Panc1 (cell line): Measurements from ENCODE around the gene SPART. TPM values are rescaled to one million over a fixed set of nuclear protein-coding genes. Genes with fewer than 3 reads are reported as not detected.

Source experiments
- ATAC-seq: fragments of 200-7000 bp; cut with Tn5 transposase; 2 replicates; pipeline ENCODE4 v1.9.1; 2020; ENCODE audit warnings: mild to moderate bottlenecking, moderate library complexity
- BruUV-seq: library from RNA; stranded (reverse); fragments of 400-500 nt; replicated peaks from 2 replicates; lab custom pipeline; 2021; lab: Mats Ljungman, UMichigan
- CTCF ChIA-PET: fragments of 300-600 bp; sonication (Branson Sonifier 250); formaldehyde crosslinking; loops from one replicate; lab custom pipeline; 2022; ENCODE audit warnings: antibody characterized with exemption; lab: Charles Lee
- POLR2A ChIA-PET: fragments of 300-600 bp; sonication (Branson Sonifier 250); formaldehyde crosslinking; loops from one replicate; lab custom pipeline; 2022; ENCODE audit warnings: antibody characterized with exemption; lab: Charles Lee
- DNase-seq: peaks from one replicate; pipeline ENCODE4 v3.0.0-alpha.2; 2010; ENCODE audit warnings: low read depth, low spot score
- H3K27ac ChIP-seq: 2 replicates; pipeline ENCODE4 v1.5.1; 2011; ENCODE audit warnings: mild to moderate bottlenecking, low read length, inconsistent platforms
- H3K27me3 ChIP-seq: fragments of 200-500 bp; sonication (Bioruptor generic); 2 replicates; pipeline ENCODE4 v1.6.0; 2014; ENCODE audit warnings: low read length, inconsistent platforms; ENCODE audit not compliant: control insufficient read depth, insufficient read depth
- H3K36me3 ChIP-seq: fragments of 200-500 bp; sonication (Bioruptor generic); 2 replicates; pipeline ENCODE4 v1.5.1; 2014; ENCODE audit warnings: inconsistent platforms, mild to moderate bottlenecking, low read length, moderate library complexity; ENCODE audit not compliant: control insufficient read depth, insufficient read depth
- H3K4me1 ChIP-seq: 2 replicates; pipeline ENCODE4 v1.5.1; 2011; ENCODE audit warnings: inconsistent platforms, mild to moderate bottlenecking, low read length, moderate library complexity; ENCODE audit not compliant: control insufficient read depth, insufficient read depth
- H3K4me3 ChIP-seq, 2 experiments: 2 replicates each; pipeline ENCODE4 v1.5.1; 2011 to 2012; ENCODE audit warnings: low read depth in 2 of 2, low read length in 2 of 2, mild to moderate bottlenecking in 2 of 2, inconsistent platforms in 1 of 2, moderate library complexity in 1 of 2
- H3K9me3 ChIP-seq: fragments of 200-500 bp; sonication (Bioruptor generic); 2 replicates; pipeline ENCODE4 v1.5.1; 2014; ENCODE audit warnings: low read depth, mild to moderate bottlenecking, inconsistent platforms, low read length, moderate library complexity; ENCODE audit not compliant: control insufficient read depth, insufficient read depth
- POLR2AphosphoS5 ChIP-seq: IDR thresholded peaks from 2 replicates; pipeline ENCODE4 v1.6.1; 2012; ENCODE audit warnings: mild to moderate bottlenecking, low read depth, low read length, moderate library complexity
- REST ChIP-seq, 2 experiments: IDR thresholded peaks; 2 replicates each; pipeline ENCODE4 v1.6.1; 2011 to 2012; ENCODE audit warnings: low read depth in 2 of 2, control low read depth in 1 of 2, low read length in 1 of 2, mild to moderate bottlenecking in 1 of 2, moderate library complexity in 1 of 2; ENCODE audit not compliant: insufficient read depth in 1 of 2
- SIN3A ChIP-seq: IDR thresholded peaks from 2 replicates; pipeline ENCODE4 v1.6.1; 2012; ENCODE audit warnings: low read depth, mild to moderate bottlenecking, low read length, moderate library complexity, borderline replicate concordance; ENCODE audit not compliant: insufficient read depth
- TCF7L2 ChIP-seq: IDR thresholded peaks from 2 replicates; pipeline ENCODE4 v1.6.1; 2011; ENCODE audit warnings: mild to moderate bottlenecking, low read depth, low read length, inconsistent platforms
- in situ Hi-C: cut with HindIII; loops from 2 replicates; pipeline ENCODE4 v1.10.0; 2016; ENCODE audit warnings: low sequenced_read_pairs, low pct_unique_long_range_greater_than_20kb
- intact Hi-C: fragments of 100-400 bp; cut with micrococcal nuclease; formaldehyde crosslinking; loops from one replicate; pipeline ENCODE4 v1.10.0; 2022; ENCODE audit not compliant: unreplicated experiment
- total RNA-seq: library from RNA; stranded (reverse); gene quantifications from one replicate; pipeline ENCODE4 v1.2.1, GENCODE V29; 2021; ENCODE audit not compliant: unreplicated experiment
- TF ChIP-seq, protein P1 (sequence below): fragments of 450-650 bp; IDR thresholded peaks from 2 replicates; pipeline ENCODE4 v1.5.1; 2017; ENCODE audit warnings: mild to moderate bottlenecking

SPART gene
- total RNA-seq, 1 experiment from 2014 or later: 38.9 TPM

DNA sequence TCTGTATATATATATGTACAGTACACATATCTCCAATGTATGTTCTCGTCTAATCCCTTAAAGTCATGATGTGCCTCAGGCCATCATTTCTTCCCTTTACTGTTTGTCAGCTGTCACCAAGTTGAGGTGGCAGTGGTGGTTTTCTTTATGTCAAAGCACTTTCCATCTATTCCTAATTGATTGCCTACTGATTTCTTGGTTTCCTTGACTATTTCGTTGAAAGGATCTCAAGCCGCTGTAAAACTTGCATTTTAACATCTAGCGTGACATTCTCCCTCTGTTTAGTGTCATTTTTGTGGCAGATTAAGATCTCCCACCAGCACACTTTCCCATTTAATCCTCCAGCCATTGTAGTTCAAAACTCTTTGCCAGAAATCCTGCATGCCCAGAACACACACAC lies 25.0 kb upstream of the SPART start:
- TF ChIP-seq, protein P1, sequence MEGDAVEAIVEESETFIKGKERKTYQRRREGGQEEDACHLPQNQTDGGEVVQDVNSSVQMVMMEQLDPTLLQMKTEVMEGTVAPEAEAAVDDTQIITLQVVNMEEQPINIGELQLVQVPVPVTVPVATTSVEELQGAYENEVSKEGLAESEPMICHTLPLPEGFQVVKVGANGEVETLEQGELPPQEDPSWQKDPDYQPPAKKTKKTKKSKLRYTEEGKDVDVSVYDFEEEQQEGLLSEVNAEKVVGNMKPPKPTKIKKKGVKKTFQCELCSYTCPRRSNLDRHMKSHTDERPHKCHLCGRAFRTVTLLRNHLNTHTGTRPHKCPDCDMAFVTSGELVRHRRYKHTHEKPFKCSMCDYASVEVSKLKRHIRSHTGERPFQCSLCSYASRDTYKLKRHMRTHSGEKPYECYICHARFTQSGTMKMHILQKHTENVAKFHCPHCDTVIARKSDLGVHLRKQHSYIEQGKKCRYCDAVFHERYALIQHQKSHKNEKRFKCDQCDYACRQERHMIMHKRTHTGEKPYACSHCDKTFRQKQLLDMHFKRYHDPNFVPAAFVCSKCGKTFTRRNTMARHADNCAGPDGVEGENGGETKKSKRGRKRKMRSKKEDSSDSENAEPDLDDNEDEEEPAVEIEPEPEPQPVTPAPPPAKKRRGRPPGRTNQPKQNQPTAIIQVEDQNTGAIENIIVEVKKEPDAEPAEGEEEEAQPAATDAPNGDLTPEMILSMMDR: no peak
- TF ChIP-seq REST (IDR thresholded peaks at IDR 0.05; ENCODE audit: insufficient read depth in 1 of 2, low read depth in 2 of 2, low read length in 1 of 2) (no peak), SIN3A (no peak), TCF7L2 (no peak), POLR2AphosphoS5 (no peak)
- ChIA-PET POLR2A (interaction anchor here (0.7 kb wide), 1 partner anchor 28 kb away, joined by 4 read pairs; no protein-coding TSS in a partner anchor), CTCF (no interaction called here)
- H3K4me3 ChIP-seq: no peak overlapping the region
- no peak for DNase-seq
- in situ Hi-C loops: no loop called here
- BruUV-seq: no TSS peak
- no peaks in the 10 kb centered on the region for H3K36me3 ChIP-seq
- intact Hi-C loops: no loop called here
- no peaks in the 10 kb centered on the region for H3K4me1 ChIP-seq
- no peak for ATAC-seq
- H3K27me3 ChIP-seq: no peaks in the 10 kb centered on the region
- H3K9me3 ChIP-seq: no peaks in the 10 kb centered on the region
- no peak overlapping the region for H3K27ac ChIP-seq

DNA sequence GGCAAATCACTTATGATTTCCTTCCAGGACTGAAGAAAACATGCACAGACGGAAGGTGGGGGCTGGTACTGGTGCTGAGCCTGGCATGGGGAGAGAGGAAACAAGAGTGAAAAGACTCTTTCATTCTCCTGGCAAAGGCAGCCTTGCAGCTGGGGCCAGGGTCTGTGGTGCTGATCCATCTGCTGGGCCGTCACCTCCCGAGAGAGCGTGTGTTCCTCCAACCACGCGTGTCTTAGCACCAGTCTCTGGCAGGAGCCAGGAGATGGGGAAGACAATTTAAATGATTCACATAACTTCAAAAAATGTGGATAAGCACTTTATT lies 23.9 kb upstream of the SPART start:
- H3K36me3 ChIP-seq: no peaks in the 10 kb centered on the region
- no TSS peak for BruUV-seq
- TF ChIP-seq SIN3A: no peak
- TF ChIP-seq REST (IDR thresholded peaks at IDR 0.05; ENCODE audit: insufficient read depth in 1 of 2, low read depth in 2 of 2, low read length in 1 of 2): no peak
- TF ChIP-seq POLR2AphosphoS5: no peak
- intact Hi-C loops (no loop called here), in situ Hi-C loops (no loop called here)
- no peaks in the 10 kb centered on the region for H3K9me3 ChIP-seq
- no peak overlapping the region for H3K27ac ChIP-seq
- no peaks in the 10 kb centered on the region for H3K4me1 ChIP-seq
- DNase-seq (no peak), ATAC-seq (no peak)
- ChIA-PET POLR2A (no interaction called here), CTCF (no interaction called here)
- no peaks in the 10 kb centered on the region for H3K27me3 ChIP-seq
- no peak overlapping the region for H3K4me3 ChIP-seq
